Memory B cell (primary cell): ENCODE data around the gene SMCHD1.
"Not testable (repeated sequence)": the region's sequence is repeated elsewhere in the genome, so short reads cannot be mapped to it uniquely, and the experiment has no call there.

Source experiments
- ATAC-seq: fragments of 150-1000 bp; cut with Tn5 transposase; 2 replicates; pipeline ENCODE4 v1.10.0; 2021; ENCODE audit warnings: low read depth, mild to moderate bottlenecking, moderate library complexity
- DNase-seq, 2 donors: peaks; one replicate each; pipeline ENCODE4 v3.0.0; 2022; ENCODE audit warnings: low spot score in 2 of 2
- H3K27ac Mint-ChIP-seq: one replicate; pipeline ENCODE4 v1.8.0; 2022; ENCODE audit warnings: mild to moderate bottlenecking, moderate library complexity, mixed read lengths
- H3K27me3 Mint-ChIP-seq: one replicate; pipeline ENCODE4 v1.8.0; 2022; ENCODE audit warnings: mixed read lengths
- H3K36me3 Mint-ChIP-seq: one replicate; pipeline ENCODE4 v1.8.0; 2022; ENCODE audit warnings: mild to moderate bottlenecking, mixed read lengths
- H3K4me1 Mint-ChIP-seq: one replicate; pipeline ENCODE4 v1.8.0; 2022; ENCODE audit warnings: mixed read lengths
- H3K4me3 Mint-ChIP-seq: one replicate; pipeline ENCODE4 v1.8.0; 2022; ENCODE audit warnings: mild to moderate bottlenecking, moderate library complexity, mixed read lengths
- H3K9me3 Mint-ChIP-seq: one replicate; pipeline ENCODE4 v1.8.0; 2022; ENCODE audit warnings: mixed read lengths

The SMCHD1 gene

DNA sequence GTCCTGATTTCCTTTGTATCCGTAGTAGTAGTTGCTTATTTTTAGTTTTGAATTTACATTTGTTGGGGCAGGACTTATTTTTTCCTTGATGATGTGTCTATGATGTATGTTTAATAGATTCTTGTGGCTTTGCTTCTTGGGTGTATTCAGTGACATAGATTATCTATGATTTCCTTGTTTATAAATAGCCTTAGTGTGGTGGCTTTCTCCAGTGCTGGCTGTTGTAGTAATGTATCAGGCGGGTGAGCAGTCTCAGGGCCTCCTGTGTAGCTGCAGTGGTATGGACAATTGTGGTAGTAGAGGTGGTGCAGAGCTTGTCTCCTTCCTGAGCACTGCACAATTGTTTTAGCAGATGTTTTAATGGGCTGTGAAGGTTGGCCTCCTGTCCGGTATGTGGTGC is 60.5 kb downstream of the SMCHD1 start:
- Mint-ChIP-seq H3K9me3 (no peaks in the 10 kb centered on the region), H3K27ac (peak overlapping the region; percentile 45), H3K4me1 (peaks cover 14% of the 10 kb centered on the region), H3K36me3 (peaks cover 51% of the 10 kb centered on the region), H3K27me3 (no peaks in the 10 kb centered on the region), H3K4me3 (no peak overlapping the region)
- ATAC-seq (no peak), DNase-seq (no peak)

GRCh38 chr18:2716394-2717326 is 61.1 kb downstream of the SMCHD1 start:
- Mint-ChIP-seq H3K4me1 (peaks cover 16% of the 10 kb centered on the region), H3K4me3 (no peak overlapping the region), H3K9me3 (no peaks in the 10 kb centered on the region), H3K27ac (peak overlapping the region; percentile 45), H3K36me3 (peaks cover 53% of the 10 kb centered on the region), H3K27me3 (no peaks in the 10 kb centered on the region)
- ATAC-seq (no peak), DNase-seq (no peak)

DNA sequence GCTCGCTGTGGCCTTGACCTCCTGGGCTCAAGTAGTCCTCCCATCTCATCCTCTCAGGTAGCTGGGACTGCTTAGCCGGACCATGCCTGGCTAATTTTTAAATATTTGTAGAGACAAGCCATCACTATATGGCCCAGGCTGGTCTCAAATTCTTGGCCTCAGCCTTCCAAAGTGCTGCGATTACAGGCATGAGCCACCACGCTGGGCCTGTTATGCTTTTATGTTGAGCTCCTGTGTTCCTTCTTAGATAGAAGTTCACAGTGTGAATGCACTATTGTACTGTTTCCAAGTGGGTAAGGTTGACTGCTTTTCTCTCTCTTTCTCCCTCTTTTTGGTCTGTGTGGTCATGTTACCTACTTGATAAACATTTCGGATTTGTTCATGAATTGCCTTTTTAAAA is 61.9 kb downstream of the SMCHD1 start:
- H3K4me3 Mint-ChIP-seq: no peak overlapping the region
- H3K4me1 Mint-ChIP-seq: peaks cover 16% of the 10 kb centered on the region
- no peak for ATAC-seq
- H3K27ac Mint-ChIP-seq: no peak overlapping the region
- no peak for DNase-seq
- no peaks in the 10 kb centered on the region for H3K27me3 Mint-ChIP-seq
- H3K36me3 Mint-ChIP-seq: peaks cover 49% of the 10 kb centered on the region
- no peaks in the 10 kb centered on the region for H3K9me3 Mint-ChIP-seq

DNA sequence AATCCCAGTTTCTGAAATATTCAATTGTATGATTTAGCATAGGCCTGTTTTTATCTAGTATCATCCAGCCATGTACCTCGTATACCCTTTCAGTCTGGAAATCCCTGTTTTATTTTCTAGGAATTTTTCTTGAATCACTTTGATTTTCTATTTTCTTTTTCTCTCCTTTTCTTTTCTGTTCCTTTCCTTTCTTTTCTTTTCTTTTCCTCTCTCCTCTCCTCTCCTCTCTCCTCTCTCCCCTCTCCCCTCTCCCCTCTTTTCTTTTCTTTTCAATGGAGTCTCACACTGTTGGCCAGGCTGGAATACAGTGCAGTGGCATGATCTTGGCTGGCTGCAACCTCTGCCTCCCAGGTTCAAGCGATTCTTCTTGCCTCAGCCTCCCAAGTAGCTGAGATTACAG is 63.5 kb downstream of the SMCHD1 start:
- ATAC-seq (no peak), DNase-seq (no peak)
- Mint-ChIP-seq H3K27ac (peak overlapping the region; percentile 47), H3K4me3 (no peak overlapping the region), H3K27me3 (no peaks in the 10 kb centered on the region), H3K9me3 (no peaks in the 10 kb centered on the region), H3K36me3 (peaks cover 47% of the 10 kb centered on the region), H3K4me1 (peaks cover 16% of the 10 kb centered on the region)

- H3K4me1 Mint-ChIP-seq: peaks cover 6% of the 10 kb centered on the region
- H3K27ac Mint-ChIP-seq: peak overlapping the region; percentile 12
- no peaks in the 10 kb centered on the region for H3K9me3 Mint-ChIP-seq
- no peak overlapping the region for H3K4me3 Mint-ChIP-seq
- H3K36me3 Mint-ChIP-seq: peaks cover 36% of the 10 kb centered on the region
- DNase-seq: no peak
- ATAC-seq: no peak
- no peaks in the 10 kb centered on the region for H3K27me3 Mint-ChIP-seq
These were observed 67.7 kb downstream of the SMCHD1 start for GRCh38 chr18:2723207-2723606.

- peaks cover 32% of the 10 kb centered on the region for H3K36me3 Mint-ChIP-seq
- no peaks in the 10 kb centered on the region for H3K27me3 Mint-ChIP-seq
- no peak for DNase-seq
- no peaks in the 10 kb centered on the region for H3K9me3 Mint-ChIP-seq
- ATAC-seq: no peak
- H3K27ac Mint-ChIP-seq: no peak overlapping the region
- no peak overlapping the region for H3K4me3 Mint-ChIP-seq
- no peaks in the 10 kb centered on the region for H3K4me1 Mint-ChIP-seq
These were observed 74.2 kb downstream of the SMCHD1 start for GRCh38 chr18:2729757-2730156.

DNA sequence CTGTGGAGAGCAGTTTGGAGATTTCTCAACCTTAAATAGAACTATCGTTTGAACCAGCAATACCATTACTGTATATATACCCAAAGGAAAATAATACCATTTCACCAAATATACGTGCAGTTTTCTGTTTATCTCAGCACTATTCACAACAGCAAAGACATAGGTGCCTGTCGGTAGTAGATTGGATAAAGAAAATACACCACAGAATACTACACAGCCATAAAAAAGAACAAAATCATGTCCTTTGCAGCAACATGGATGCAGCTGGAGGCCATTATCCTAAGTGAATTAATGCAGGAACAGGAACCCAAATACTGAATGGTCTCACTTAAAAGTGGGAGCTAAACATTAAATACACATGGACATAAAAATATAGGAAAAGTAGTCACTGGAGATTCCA is 81.3 kb downstream of the SMCHD1 start:
- ATAC-seq (no peak), DNase-seq (no peak)
- Mint-ChIP-seq H3K36me3 (peaks cover 54% of the 10 kb centered on the region), H3K4me1 (no peaks in the 10 kb centered on the region), H3K27me3 (no peaks in the 10 kb centered on the region), H3K9me3 (peaks cover 1% of the 10 kb centered on the region), H3K4me3 (no peak overlapping the region), H3K27ac (no peak overlapping the region)

GRCh38 chr18:2740082-2740481 is 84.6 kb downstream of the SMCHD1 start:
- not testable (repeated sequence) for DNase-seq, H3K9me3 Mint-ChIP-seq, H3K27me3 Mint-ChIP-seq, H3K27ac Mint-ChIP-seq, H3K4me1 Mint-ChIP-seq, H3K4me3 Mint-ChIP-seq, ATAC-seq
- peaks cover 46% of the 10 kb centered on the region for H3K36me3 Mint-ChIP-seq

DNA sequence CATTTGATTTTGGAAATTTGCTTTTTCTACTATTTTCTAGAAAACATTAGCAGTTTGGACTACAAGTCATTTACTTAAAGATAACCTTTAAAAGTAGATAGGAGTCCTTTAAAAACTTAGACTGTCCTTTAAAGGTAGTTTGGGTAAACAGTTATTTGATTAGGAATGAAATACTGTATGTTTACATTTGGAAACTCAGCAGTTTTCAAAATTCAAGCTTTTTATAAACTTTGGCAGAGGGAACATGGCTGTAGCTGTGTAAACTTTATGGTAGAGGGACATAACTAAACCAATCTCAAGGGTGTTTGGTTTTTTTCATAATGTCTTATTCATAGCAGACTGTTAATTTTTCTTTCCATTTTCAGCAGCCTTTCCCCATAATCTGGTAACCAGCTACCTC is 90.7 kb downstream of the SMCHD1 start:
- peak overlapping the region; percentile 62 for H3K27ac Mint-ChIP-seq
- H3K4me1 Mint-ChIP-seq: no peaks in the 10 kb centered on the region
- H3K36me3 Mint-ChIP-seq: peaks cover 21% of the 10 kb centered on the region
- no peak for ATAC-seq
- H3K9me3 Mint-ChIP-seq: no peaks in the 10 kb centered on the region
- no peak for DNase-seq
- no peaks in the 10 kb centered on the region for H3K27me3 Mint-ChIP-seq
- H3K4me3 Mint-ChIP-seq: no peak overlapping the region

DNA sequence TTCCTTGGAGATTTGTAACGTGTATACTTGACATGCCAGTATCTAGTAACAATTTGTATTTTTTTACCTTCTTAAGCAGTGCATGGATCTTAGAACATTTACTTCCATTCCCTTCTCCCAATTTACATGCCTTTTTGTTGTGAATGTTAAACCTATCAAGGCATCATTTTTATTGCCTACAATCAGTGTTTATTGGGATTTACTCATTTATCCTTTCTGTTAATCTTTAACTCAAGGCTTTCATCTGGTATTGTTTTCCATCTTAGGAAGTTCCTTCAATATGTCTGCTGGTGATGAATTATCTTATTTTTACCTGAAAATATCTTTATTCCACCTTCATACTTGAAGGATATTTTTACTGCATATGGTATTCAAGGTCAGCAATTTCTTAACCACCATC is 102.8 kb downstream of the SMCHD1 start:
- H3K9me3 Mint-ChIP-seq: no peaks in the 10 kb centered on the region
- H3K27ac Mint-ChIP-seq: peak overlapping the region; percentile 29
- H3K4me3 Mint-ChIP-seq: no peak overlapping the region

DNA sequence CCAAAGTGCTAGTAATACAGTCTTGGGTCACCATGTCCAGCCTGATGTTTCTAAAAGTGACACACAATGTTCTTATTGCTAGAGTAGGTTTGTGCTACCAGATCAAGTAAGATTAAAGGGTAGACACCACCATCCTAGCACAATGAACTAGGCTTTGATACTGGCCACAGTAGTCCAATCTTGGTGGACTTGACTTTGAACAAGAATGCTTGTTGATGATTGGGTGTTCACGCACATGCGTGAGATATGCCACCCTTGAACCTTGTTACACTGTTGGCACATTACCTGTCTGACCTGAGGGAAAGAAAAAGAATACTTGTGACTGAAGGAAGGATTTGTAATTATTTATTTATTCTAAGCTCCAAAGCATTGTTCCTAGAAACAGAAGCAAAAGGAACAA is 119.1 kb downstream of the SMCHD1 start:
- Mint-ChIP-seq H3K27ac (no peak overlapping the region), H3K9me3 (no peaks in the 10 kb centered on the region), H3K27me3 (no peaks in the 10 kb centered on the region)

More for the DNA sequence above, 102.8 kb downstream of the SMCHD1 start:
- Mint-ChIP-seq H3K27me3 (no peaks in the 10 kb centered on the region), H3K36me3 (peaks cover 20% of the 10 kb centered on the region), H3K4me1 (peaks cover 5% of the 10 kb centered on the region)
- ATAC-seq: no peak
- no peak for DNase-seq

DNA sequence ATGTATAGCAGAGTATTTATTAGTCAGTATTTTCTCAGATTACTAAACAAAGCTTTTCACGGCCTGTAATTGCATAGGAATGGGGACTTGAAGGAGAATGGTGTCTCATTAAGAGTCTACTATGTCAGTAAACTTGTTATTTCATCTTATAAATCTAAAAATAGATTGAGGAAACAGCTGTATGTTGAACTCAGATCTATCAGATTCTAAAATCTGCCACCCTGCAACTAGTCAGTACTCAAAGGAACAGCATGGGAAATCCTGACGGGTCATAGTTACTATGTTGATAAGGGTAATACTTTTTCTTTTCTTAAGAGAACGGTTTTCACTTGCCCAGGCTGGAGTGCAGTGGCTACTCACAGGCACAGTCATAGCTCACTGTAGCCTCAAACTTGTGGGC is 121.1 kb downstream of the SMCHD1 start:
- ATAC-seq (no peak), DNase-seq (no peak)
- H3K27ac Mint-ChIP-seq: no peak overlapping the region
- peaks cover 30% of the 10 kb centered on the region for H3K36me3 Mint-ChIP-seq
- H3K4me1 Mint-ChIP-seq: peaks cover 2% of the 10 kb centered on the region
- H3K9me3 Mint-ChIP-seq: no peaks in the 10 kb centered on the region
- no peaks in the 10 kb centered on the region for H3K27me3 Mint-ChIP-seq
- H3K4me3 Mint-ChIP-seq: no peak overlapping the region

More for the DNA sequence above, 119.1 kb downstream of the SMCHD1 start:
- Mint-ChIP-seq H3K4me1 (peaks cover 3% of the 10 kb centered on the region), H3K4me3 (no peak overlapping the region), H3K36me3 (peaks cover 28% of the 10 kb centered on the region)
- ATAC-seq: no peak
- DNase-seq: no peak

DNA sequence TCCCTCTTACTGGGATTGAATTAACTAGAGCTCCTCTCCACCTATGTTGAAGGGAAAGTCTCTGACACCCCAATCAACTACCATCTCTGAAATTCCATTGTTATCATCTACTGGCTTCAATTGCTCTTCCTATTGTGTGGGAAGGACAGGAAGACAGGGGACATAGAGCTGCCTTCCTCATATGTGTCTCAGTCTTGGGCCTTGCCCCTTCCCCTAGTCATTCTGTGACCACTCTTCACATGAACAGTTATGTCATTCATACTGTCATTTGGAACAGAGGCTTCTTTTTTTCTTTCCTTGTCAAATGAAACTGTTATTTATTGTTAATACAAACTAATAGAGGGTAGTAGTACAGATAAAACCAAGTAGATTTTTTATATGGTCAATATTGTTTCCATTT is 121.7 kb downstream of the SMCHD1 start:
- Mint-ChIP-seq H3K9me3 (no peaks in the 10 kb centered on the region), H3K36me3 (peaks cover 30% of the 10 kb centered on the region), H3K4me3 (no peak overlapping the region), H3K27ac (peak overlapping the region; percentile 28), H3K4me1 (peaks cover 2% of the 10 kb centered on the region), H3K27me3 (no peaks in the 10 kb centered on the region)
- DNase-seq (no peak), ATAC-seq (no peak)

DNA sequence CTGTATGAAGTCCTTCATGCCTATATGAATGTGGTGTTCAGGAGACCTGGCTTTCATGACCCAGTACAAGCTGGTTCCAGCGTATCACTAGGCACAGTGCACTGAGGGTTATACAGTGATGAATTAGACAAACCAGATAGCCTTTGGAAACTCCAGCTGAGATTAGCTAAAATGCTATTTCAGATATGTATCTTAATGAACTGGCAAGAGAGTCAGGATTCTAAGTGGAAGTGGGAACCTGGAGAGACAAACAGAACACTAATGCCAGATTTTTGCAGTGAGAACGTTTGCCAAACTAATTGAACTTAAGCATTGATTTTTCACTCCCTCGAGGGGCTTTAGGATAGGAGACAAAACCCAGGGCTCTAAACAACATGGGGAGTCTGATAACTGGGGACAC is 125.2 kb downstream of the SMCHD1 start:
- Mint-ChIP-seq H3K9me3 (no peaks in the 10 kb centered on the region), H3K36me3 (peaks cover 34% of the 10 kb centered on the region), H3K27me3 (no peaks in the 10 kb centered on the region), H3K4me3 (no peak overlapping the region), H3K4me1 (peaks cover 2% of the 10 kb centered on the region), H3K27ac (peak overlapping the region; percentile 4)
- ATAC-seq (no peak), DNase-seq (no peak)

GRCh38 chr18:2787225-2787624 is 131.7 kb downstream of the SMCHD1 start:
- Mint-ChIP-seq H3K27ac (peak overlapping the region; percentile 58), H3K4me3 (no peak overlapping the region), H3K27me3 (no peaks in the 10 kb centered on the region), H3K9me3 (no peaks in the 10 kb centered on the region), H3K36me3 (peaks cover 31% of the 10 kb centered on the region), H3K4me1 (no peaks in the 10 kb centered on the region)
- no peak for DNase-seq
- ATAC-seq: no peak
